H1 (cell line): ENCODE results near the gene PSPH. TPM values are rescaled to one million over a fixed set of nuclear protein-coding genes. Genes with fewer than 3 reads are reported as not detected.
A peak's percentile ranks its signal among the peaks of the same experiment; 100 is the strongest.

ENCODE experiments used
- E2F6 ChIP-seq: IDR thresholded peaks from 2 replicates; pipeline ENCODE4 v1.6.1; 2012; ENCODE audit warnings: inconsistent platforms
- EZH2 ChIP-seq: fragments of 200-600 bp; sonication (generic); IDR thresholded peaks from 2 replicates; pipeline ENCODE4 v1.7.1; 2012; ENCODE audit warnings: low read depth, mild to moderate bottlenecking, moderate library complexity, low read length, inconsistent platforms; ENCODE audit not compliant: severe bottlenecking
- HDAC6 ChIP-seq: IDR thresholded peaks from one replicate; pipeline ENCODE4 v1.7.1; 2012; ENCODE audit warnings: low read depth, mild to moderate bottlenecking, inconsistent platforms, low read length, moderate library complexity
- JUND ChIP-seq: IDR thresholded peaks from 2 replicates; pipeline ENCODE4 v1.6.1; 2011; ENCODE audit warnings: mild to moderate bottlenecking, improper control_type of control experiment, low read length
- KDM1A ChIP-seq: fragments of 200-600, 300-600 bp; sonication (generic); IDR thresholded peaks from 2 replicates; pipeline ENCODE4 v1.7.1; 2016; ENCODE audit warnings: mild to moderate bottlenecking, low read length, borderline replicate concordance
- KDM4A ChIP-seq: IDR thresholded peaks from one replicate; pipeline ENCODE4 v1.7.1; 2012; ENCODE audit warnings: low read depth, mild to moderate bottlenecking, moderate library complexity, low read length, inconsistent platforms; ENCODE audit not compliant: severe bottlenecking
- POLR2AphosphoS5 ChIP-seq: IDR thresholded peaks from 2 replicates; pipeline ENCODE4 v1.6.1; 2011; ENCODE audit warnings: low read depth, low read length
- TCF12 ChIP-seq: IDR thresholded peaks from 2 replicates; pipeline ENCODE4 v1.6.1; 2011; ENCODE audit warnings: low read depth, mild to moderate bottlenecking, low read length
- USF2 ChIP-seq: IDR thresholded peaks from 2 replicates; pipeline ENCODE4 v1.6.1; 2011; ENCODE audit warnings: low read length, improper control_type of control experiment
- YY1 ChIP-seq: IDR thresholded peaks from 2 replicates; pipeline ENCODE4 v1.6.1; 2011; ENCODE audit warnings: low read depth, mild to moderate bottlenecking, low read length
- polyA plus RNA-seq, 7 experiments: library from polyadenylated mRNA; depleted of rRNA in 3 of 7; stranded (reverse) in 5 of 7; unstranded in 2 of 7; fragments of >200 nt in 5 of 7; fragments of 200-250 nt in 2 of 7; gene quantifications; 1 replicate in 5 of 7; 2 replicates in 1 of 7; 4 replicates in 1 of 7; pipeline versions ENCODE4 v1.2.1 to v1.2.3, GENCODE V29; 2011 to 2013; ENCODE audit warnings: missing spikeins in 2 of 7, mixed read lengths in 2 of 7
- total RNA-seq: library from RNA; stranded (reverse); fragmentation: NEBNext Ultra II Directional; extraction: Animal tissue kit (Norgen Biotek cat#: 25700); gene quantifications from 2 replicates; pipeline ENCODE4 v1.2.1, GENCODE V29; 2021
- TF ChIP-seq, protein P1 (sequence below): IDR thresholded peaks from 2 replicates; pipeline ENCODE4 v1.6.1; 2012; ENCODE audit warnings: low read length, inconsistent platforms

PSPH gene
- total and polyA plus RNA-seq, 2 of the 8 experiments (the other 6 are each of a cell fraction or from before 2014, with no cell fraction given) = 31.0 to 64.8 TPM

DNA sequence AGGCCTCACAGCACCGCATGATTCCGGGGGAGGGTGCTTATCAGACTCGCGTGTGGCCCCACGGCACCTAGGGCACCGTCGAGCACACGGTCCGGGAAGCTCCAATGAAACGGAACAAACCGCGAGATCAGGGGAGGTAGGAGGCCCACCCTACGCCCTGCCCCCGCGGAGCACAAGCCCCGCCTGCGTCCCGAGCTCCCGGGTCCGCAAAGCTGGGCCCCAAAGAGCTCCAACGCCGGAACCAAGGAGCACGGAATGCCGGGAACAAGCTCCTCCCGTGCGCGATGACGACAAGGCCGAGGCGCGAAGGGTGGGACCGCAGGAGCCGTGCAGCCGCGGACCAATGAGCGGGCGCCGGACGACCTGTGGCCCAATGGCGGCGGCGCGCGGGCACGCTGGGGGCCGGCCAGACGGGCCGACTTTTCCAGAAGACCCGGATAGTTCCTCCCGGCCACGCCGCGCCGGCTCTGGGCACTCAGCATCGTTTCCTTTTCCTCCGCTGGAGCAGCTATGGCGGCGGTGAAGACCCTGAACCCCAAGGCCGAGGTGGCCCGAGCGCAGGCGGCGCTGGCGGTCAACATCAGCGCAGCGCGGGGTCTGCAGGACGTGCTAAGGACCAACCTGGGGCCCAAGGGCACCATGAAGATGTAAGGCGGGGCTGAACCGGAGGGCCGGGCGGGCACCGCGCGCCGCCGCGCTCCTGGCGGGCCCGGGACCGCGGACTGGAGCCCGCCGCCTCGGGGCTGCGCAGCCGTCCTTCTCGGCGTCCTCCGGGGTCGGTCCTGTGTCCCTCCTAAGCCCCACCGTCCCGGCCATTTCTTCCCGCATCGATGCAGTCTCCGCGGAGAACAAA, at the start of gene PSPH, which contains the start of gene CCT6A (continued):
- TF ChIP-seq, protein P1, sequence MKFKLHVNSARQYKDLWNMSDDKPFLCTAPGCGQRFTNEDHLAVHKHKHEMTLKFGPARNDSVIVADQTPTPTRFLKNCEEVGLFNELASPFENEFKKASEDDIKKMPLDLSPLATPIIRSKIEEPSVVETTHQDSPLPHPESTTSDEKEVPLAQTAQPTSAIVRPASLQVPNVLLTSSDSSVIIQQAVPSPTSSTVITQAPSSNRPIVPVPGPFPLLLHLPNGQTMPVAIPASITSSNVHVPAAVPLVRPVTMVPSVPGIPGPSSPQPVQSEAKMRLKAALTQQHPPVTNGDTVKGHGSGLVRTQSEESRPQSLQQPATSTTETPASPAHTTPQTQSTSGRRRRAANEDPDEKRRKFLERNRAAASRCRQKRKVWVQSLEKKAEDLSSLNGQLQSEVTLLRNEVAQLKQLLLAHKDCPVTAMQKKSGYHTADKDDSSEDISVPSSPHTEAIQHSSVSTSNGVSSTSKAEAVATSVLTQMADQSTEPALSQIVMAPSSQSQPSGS = no peak
- TF ChIP-seq EZH2 (no peak), KDM1A (no peak; the same call in 1 of the 2 replicates), USF2 (no peak), E2F6 (no peak), HDAC6 (no peak), POLR2AphosphoS5 (peak; percentile 91), KDM4A (no peak), TCF12 (no peak), JUND (no peak), YY1 (peak; percentile 91)
